NK-92 (cell line): ENCODE measurements around the gene NOMO2.
"Not testable (repeated sequence)": the region's sequence is repeated elsewhere in the genome, so short reads cannot be mapped to it uniquely, and the experiment has no call there.

ENCODE experiments used
- DNase-seq: peaks from one replicate; lab custom pipeline; 2025; ENCODE audit not compliant: unreplicated experiment; lab: John Stamatoyannopoulos, UW

NOMO2 gene

GRCh38 chr16:18577942-18578341 is 16.0 kb upstream of the NOMO2 start:
- not testable (repeated sequence) for DNase-seq

GRCh38 chr16:18575945-18576344 is 14.0 kb upstream of the NOMO2 start:
- not testable (repeated sequence) for DNase-seq

- not testable (repeated sequence) for DNase-seq
These were observed 13.5 kb upstream of the NOMO2 start for GRCh38 chr16:18575298-18575917.

- not testable (repeated sequence) for DNase-seq
These were observed 12.0 kb upstream of the NOMO2 start for GRCh38 chr16:18573887-18574286.

GRCh38 chr16:18572973-18573372 is 11.1 kb upstream of the NOMO2 start:
- DNase-seq = not testable (repeated sequence)

- DNase-seq = not testable (repeated sequence)
These were observed 9.5 kb upstream of the NOMO2 start for GRCh38 chr16:18571307-18571850.

- not testable (repeated sequence) for DNase-seq
These were observed 8.8 kb upstream of the NOMO2 start for GRCh38 chr16:18570529-18571306.

GRCh38 chr16:18560416-18561220 is 1.3 kb downstream of the NOMO2 start:
- DNase-seq = not testable (repeated sequence)

- DNase-seq = not testable (repeated sequence)
These were observed 8.2 kb downstream of the NOMO2 start for GRCh38 chr16:18553671-18554070.

- not testable (repeated sequence) for DNase-seq
These were observed 14.5 kb downstream of the NOMO2 start for GRCh38 chr16:18547382-18547781.

GRCh38 chr16:18546853-18547252 is 15.0 kb downstream of the NOMO2 start:
- not testable (repeated sequence) for DNase-seq

- not testable (repeated sequence) for DNase-seq
These were observed 17.4 kb downstream of the NOMO2 start for GRCh38 chr16:18544232-18545081.

- not testable (repeated sequence) for DNase-seq
These were observed 20.0 kb downstream of the NOMO2 start for GRCh38 chr16:18541912-18542311.

GRCh38 chr16:18537004-18537403 is 24.9 kb downstream of the NOMO2 start:
- DNase-seq = not testable (repeated sequence)

- DNase-seq = not testable (repeated sequence)
These were observed 26.3 kb downstream of the NOMO2 start for GRCh38 chr16:18535519-18536168.

GRCh38 chr16:18534308-18534707 is 27.6 kb downstream of the NOMO2 start:
- DNase-seq = not testable (repeated sequence)

GRCh38 chr16:18531323-18531722 is 30.6 kb downstream of the NOMO2 start:
- not testable (repeated sequence) for DNase-seq

GRCh38 chr16:18530329-18530728 is 31.6 kb downstream of the NOMO2 start:
- DNase-seq = not testable (repeated sequence)

- not testable (repeated sequence) for DNase-seq
These were observed 35.4 kb downstream of the NOMO2 start for GRCh38 chr16:18526547-18526946.
